Liver (tissue), 9 donors: ENCODE measurements around the gene HS3ST2. TPM values are rescaled to one million over a fixed set of nuclear protein-coding genes. Genes with fewer than 3 reads are reported as not detected.

Source experiments
- DNase-seq: peaks from one replicate; pipeline ENCODE4 v3.0.0-alpha.2; 2017; ENCODE audit warnings: low spot score
- H3K27ac ChIP-seq, 2 donors: one replicate each; pipeline ENCODE4 v1.7.0; 2013; ENCODE audit warnings: inconsistent platforms in 2 of 2, low read length in 2 of 2, control low read depth in 1 of 2, low read depth in 1 of 2, mild to moderate bottlenecking in 1 of 2
- H3K27me3 ChIP-seq, 4 donors: one replicate each; pipeline versions ENCODE4 v1.6.1 to v1.7.0; 2013; ENCODE audit warnings: low read length in 3 of 4, inconsistent platforms in 1 of 4, mild to moderate bottlenecking in 1 of 4, moderate library complexity in 1 of 4; ENCODE audit not compliant: control insufficient read depth in 4 of 4, insufficient read depth in 4 of 4
- H3K36me3 ChIP-seq, 4 donors: one replicate each; pipeline versions ENCODE4 v1.6.1 to v1.7.0; 2013; ENCODE audit warnings: low read length in 3 of 4, mild to moderate bottlenecking in 3 of 4, low read depth in 1 of 4, moderate library complexity in 1 of 4; ENCODE audit not compliant: control insufficient read depth in 4 of 4, insufficient read depth in 3 of 4
- H3K4me1 ChIP-seq, 4 donors: one replicate each; pipeline versions ENCODE4 v1.6.1 to v1.7.0; 2013; ENCODE audit warnings: low read length in 3 of 4, mild to moderate bottlenecking in 3 of 4, moderate library complexity in 1 of 4; ENCODE audit not compliant: control insufficient read depth in 4 of 4, insufficient read depth in 4 of 4
- H3K4me3 ChIP-seq, 3 donors: one replicate each; pipeline versions ENCODE4 v1.6.1 to v1.7.0; 2013; ENCODE audit warnings: low read length in 3 of 3, control low read depth in 1 of 3, low read depth in 1 of 3, mild to moderate bottlenecking in 1 of 3
- H3K9ac ChIP-seq, 2 donors: one replicate each; pipeline ENCODE4 v1.7.0; 2013; ENCODE audit warnings: low read length in 2 of 2, mild to moderate bottlenecking in 2 of 2, moderate library complexity in 2 of 2, control low read depth in 1 of 2, low read depth in 1 of 2
- H3K9me3 ChIP-seq, 4 donors: one replicate each; pipeline versions ENCODE4 v1.6.1 to v1.7.0; 2013; ENCODE audit warnings: low read length in 3 of 4; ENCODE audit not compliant: control insufficient read depth in 4 of 4
- CTCF ChIP-seq: fragments of 150-350 bp; IDR thresholded peaks from 2 replicates; pipeline ENCODE4 v1.5.1; 2017; ENCODE audit warnings: improper control_type of control experiment, low read depth, low read length; ENCODE audit not compliant: missing input control
- EGR1 ChIP-seq, 2 donors: IDR thresholded peaks; 2 replicates each; pipeline ENCODE4 v1.6.1; 2016 to 2018; ENCODE audit warnings: antibody characterized with exemption in 2 of 2, low read depth in 2 of 2
- FOXA1 ChIP-seq: IDR thresholded peaks from 2 replicates; pipeline ENCODE4 v1.6.1; 2016; ENCODE audit warnings: antibody characterized with exemption
- FOXA2 ChIP-seq: IDR thresholded peaks from 2 replicates; pipeline ENCODE4 v1.6.1; 2016; ENCODE audit warnings: antibody characterized with exemption
- GABPA ChIP-seq, 2 donors: IDR thresholded peaks in 1 of 2; conservative IDR thresholded peaks in 1 of 2; 2 replicates each; pipeline ENCODE4 v1.6.1; 2016; ENCODE audit warnings: antibody characterized with exemption in 2 of 2, mild to moderate bottlenecking in 1 of 2, moderate library complexity in 1 of 2
- HNF4A ChIP-seq, 2 donors: conservative IDR thresholded peaks; 2 replicates each; pipeline ENCODE4 v1.6.1; 2016; ENCODE audit warnings: antibody characterized with exemption in 2 of 2, mild to moderate bottlenecking in 2 of 2
- HNF4G ChIP-seq: IDR thresholded peaks from 2 replicates; pipeline ENCODE4 v1.6.1; 2016; ENCODE audit warnings: antibody characterized with exemption
- NR2F2 ChIP-seq: IDR thresholded peaks from 2 replicates; pipeline ENCODE4 v1.6.1; 2016; ENCODE audit warnings: antibody characterized with exemption
- REST ChIP-seq: IDR thresholded peaks from 2 replicates; pipeline ENCODE4 v1.6.1; 2016; ENCODE audit warnings: antibody characterized with exemption, mild to moderate bottlenecking
- TAF1 ChIP-seq: conservative IDR thresholded peaks from 2 replicates; pipeline ENCODE4 v1.6.1; 2016; ENCODE audit warnings: antibody characterized with exemption, mild to moderate bottlenecking
- ZBTB33 ChIP-seq: IDR thresholded peaks from 2 replicates; pipeline ENCODE4 v1.6.1; 2016; ENCODE audit warnings: antibody characterized with exemption
- WGBS: extraction: QIAGEN DNeasy Blood & Tissue Kit; methylation state at CpG from one replicate; pipeline ENCODE4 v1.1.7; 2013; 5-methylcytosine and 5-hydroxymethylcytosine counted together
- polyA plus RNA-seq, 2 donors: library from polyadenylated mRNA; stranded (reverse) in 1 of 2; unstranded in 1 of 2; fragments of 200-250 nt in 1 of 2; fragments of >200 nt in 1 of 2; fragmentation: Nextera tagmentation in 1 of 2; extraction: Ambion mirVana in 1 of 2; gene quantifications; one replicate each; pipeline versions ENCODE4 v1.2.1 to v1.2.3, GENCODE V29; 2013 to 2015
- total RNA-seq, 2 donors: library from RNA; depleted of rRNA; stranded (reverse); fragments of >200 nt; gene quantifications; one replicate each; pipeline ENCODE4 v1.2.3, GENCODE V29; 2014
- TF ChIP-seq, protein P1 (sequence below): IDR thresholded peaks from 2 replicates; pipeline ENCODE4 v1.6.1; 2016; ENCODE audit warnings: antibody characterized with exemption
- TF ChIP-seq, protein P2 (sequence below): IDR thresholded peaks from 2 replicates; pipeline ENCODE4 v1.6.1; 2016; ENCODE audit warnings: antibody characterized with exemption
- donor health status: healthy.
- donor health status: healthy.
- donor health status: healthy.
- donor health status: healthy.
- donor health status: healthy.

The HS3ST2 gene
- total and polyA plus RNA-seq, 4 donors, result 0.08 to 0.14 (median 0.09) TPM; not detected in 1

DNA sequence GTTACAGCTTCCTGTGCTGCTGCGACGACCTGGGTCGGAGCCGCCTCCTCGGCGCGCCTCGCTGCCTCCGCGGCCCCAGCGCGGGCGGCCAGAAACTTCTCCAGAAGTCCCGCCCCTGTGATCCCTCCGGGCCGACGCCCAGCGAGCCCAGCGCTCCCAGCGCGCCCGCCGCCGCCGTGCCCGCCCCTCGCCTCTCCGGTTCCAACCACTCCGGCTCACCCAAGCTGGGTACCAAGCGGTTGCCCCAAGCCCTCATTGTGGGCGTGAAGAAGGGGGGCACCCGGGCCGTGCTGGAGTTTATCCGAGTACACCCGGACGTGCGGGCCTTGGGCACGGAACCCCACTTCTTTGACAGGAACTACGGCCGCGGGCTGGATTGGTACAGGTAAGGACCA lies 746 bp downstream of the HS3ST2 start:
- WGBS, result 5% methylated on average over 41 of the region's 41 CpGs
- no peak for DNase-seq
- H3K27me3 ChIP-seq, result peaks cover 6 to 17% (median 10%) of the 10 kb centered on the region in 4 donors
- H3K4me3 ChIP-seq, result peak overlapping the region in 1 of 3 donors; percentile 20
- H3K4me1 ChIP-seq, result peaks cover 5 to 15% (median 9%) of the 10 kb centered on the region in 4 donors
- no peaks in the 10 kb centered on the region for H3K9me3 ChIP-seq
- H3K27ac ChIP-seq, result no peak overlapping the region
- TF ChIP-seq REST (no peak), FOXA1 (no peak), HNF4G (no peak), ZBTB33 (no peak), TAF1 (no peak), NR2F2 (no peak), EGR1 (IDR thresholded peaks at IDR 0.05; ENCODE audit: low read depth in 2 of 2) (no peak)
- TF ChIP-seq, protein P1, sequence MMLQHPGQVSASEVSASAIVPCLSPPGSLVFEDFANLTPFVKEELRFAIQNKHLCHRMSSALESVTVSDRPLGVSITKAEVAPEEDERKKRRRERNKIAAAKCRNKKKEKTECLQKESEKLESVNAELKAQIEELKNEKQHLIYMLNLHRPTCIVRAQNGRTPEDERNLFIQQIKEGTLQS, result no peak
- H3K36me3 ChIP-seq, result no peaks in the 10 kb centered on the region
- H3K9ac ChIP-seq, result no peak overlapping the region

GRCh38 chr16:22815863-22816262 lies 1.9 kb downstream of the HS3ST2 start:
- Histone ChIP-seq H3K9ac (no peak overlapping the region), H3K27ac (no peak overlapping the region), H3K4me3 (no peak overlapping the region), H3K4me1 (peaks cover 5 to 15% (median 9%) of the 10 kb centered on the region in 4 donors), H3K27me3 (peaks cover 6 to 17% (median 10%) of the 10 kb centered on the region in 4 donors), H3K9me3 (no peaks in the 10 kb centered on the region), H3K36me3 (no peaks in the 10 kb centered on the region)
- WGBS, result 49% methylated on average over 5 of the region's 5 CpGs
- no peak for TF ChIP-seq CTCF
- TF ChIP-seq, protein P1, result no peak
- no peak for TF ChIP-seq GABPA (IDR thresholded peaks at IDR 0.05 in 1 of 2, conservative IDR thresholded peaks at IDR 0.05 in 1 of 2)
- no peak for TF ChIP-seq HNF4G
- TF ChIP-seq FOXA2, result no peak
- TF ChIP-seq ZBTB33, result no peak
- no peak for TF ChIP-seq HNF4A (conservative IDR thresholded peaks at IDR 0.05)
- no peak for TF ChIP-seq FOXA1
- TF ChIP-seq, protein P2, sequence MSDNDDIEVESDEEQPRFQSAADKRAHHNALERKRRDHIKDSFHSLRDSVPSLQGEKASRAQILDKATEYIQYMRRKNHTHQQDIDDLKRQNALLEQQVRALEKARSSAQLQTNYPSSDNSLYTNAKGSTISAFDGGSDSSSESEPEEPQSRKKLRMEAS, result no peak
- DNase-seq, result no peak
